ENCODE results near the gene TMEM95.
"Not testable (repeated sequence)": the region's sequence is repeated elsewhere in the genome, so short reads cannot be mapped to it uniquely, and the experiment has no call there.

Gene TMEM95

GRCh38 chr17:7321466-7321865 lies 33.5 kb upstream of the TMEM95 start:
- in situ Hi-C loops (cut with HindIII; ENCODE audit: low pct_ligation_motif_present, low pct_unique_long_range_greater_than_20kb, low sequenced_read_pairs), result no loop called here
- DNase-seq, result no peak

- in situ Hi-C loops (cut with HindIII; ENCODE audit: low pct_ligation_motif_present, low pct_unique_long_range_greater_than_20kb, low sequenced_read_pairs), result no loop called here
- no peak for DNase-seq
Observed at GRCh38 chr17:7322520-7323194, 32.3 kb upstream of the TMEM95 start.

- DNase-seq, result no peak
- in situ Hi-C loops (cut with HindIII; ENCODE audit: low pct_ligation_motif_present, low pct_unique_long_range_greater_than_20kb, low sequenced_read_pairs), result no loop called here
Observed at GRCh38 chr17:7323731-7324437, 31.1 kb upstream of the TMEM95 start.

GRCh38 chr17:7324438-7324779 lies 30.5 kb upstream of the TMEM95 start:
- in situ Hi-C loops (cut with HindIII; ENCODE audit: low pct_ligation_motif_present, low pct_unique_long_range_greater_than_20kb, low sequenced_read_pairs), result no loop called here

GRCh38 chr17:7325031-7325528 lies 29.9 kb upstream of the TMEM95 start:
- DNase-seq, result no peak
- in situ Hi-C loops (cut with HindIII; ENCODE audit: low pct_ligation_motif_present, low pct_unique_long_range_greater_than_20kb, low sequenced_read_pairs), result no loop called here

More at GRCh38 chr17:7324438-7324779, 30.5 kb upstream of the TMEM95 start:
- no peak for DNase-seq

- in situ Hi-C loops (cut with HindIII; ENCODE audit: low pct_ligation_motif_present, low pct_unique_long_range_greater_than_20kb, low sequenced_read_pairs), result no loop called here
- no peak for DNase-seq
Observed at GRCh38 chr17:7326186-7326585, 28.8 kb upstream of the TMEM95 start.

- in situ Hi-C loops (cut with HindIII; ENCODE audit: low pct_ligation_motif_present, low pct_unique_long_range_greater_than_20kb, low sequenced_read_pairs), result no loop called here
- no peak for DNase-seq
Observed at GRCh38 chr17:7327056-7327455, 27.9 kb upstream of the TMEM95 start.

GRCh38 chr17:7327501-7327900 lies 27.5 kb upstream of the TMEM95 start:
- in situ Hi-C loops (cut with HindIII; ENCODE audit: low pct_ligation_motif_present, low pct_unique_long_range_greater_than_20kb, low sequenced_read_pairs), result no loop called here
- DNase-seq, result no peak

- no peak for DNase-seq
- in situ Hi-C loops (cut with HindIII; ENCODE audit: low pct_ligation_motif_present, low pct_unique_long_range_greater_than_20kb, low sequenced_read_pairs), result no loop called here
Observed at GRCh38 chr17:7328009-7328408, 26.9 kb upstream of the TMEM95 start.

- in situ Hi-C loops (cut with HindIII; ENCODE audit: low pct_ligation_motif_present, low pct_unique_long_range_greater_than_20kb, low sequenced_read_pairs), result no loop called here
- peak; percentile 42 for DNase-seq
Observed at GRCh38 chr17:7328840-7329373, 26.0 kb upstream of the TMEM95 start, which contains the start of gene NEURL4. NEURL4 (minus strand) TSS chr17:7329335; CDS start chr17:7329312, 23 bp downstream.

- in situ Hi-C loops (cut with HindIII; ENCODE audit: low pct_ligation_motif_present, low pct_unique_long_range_greater_than_20kb, low sequenced_read_pairs), result no loop called here
- DNase-seq, result peak; percentile 99
Observed at GRCh38 chr17:7329374-7329996, 25.5 kb upstream of the TMEM95 start.

- in situ Hi-C loops (cut with HindIII; ENCODE audit: low pct_ligation_motif_present, low pct_unique_long_range_greater_than_20kb, low sequenced_read_pairs), result no loop called here
- DNase-seq, result peak; percentile 88
Observed at GRCh38 chr17:7329997-7330637, 24.8 kb upstream of the TMEM95 start.

GRCh38 chr17:7330638-7331015 lies 24.3 kb upstream of the TMEM95 start:
- no peak for DNase-seq
- in situ Hi-C loops (cut with HindIII; ENCODE audit: low pct_ligation_motif_present, low pct_unique_long_range_greater_than_20kb, low sequenced_read_pairs), result no loop called here

- in situ Hi-C loops (cut with HindIII; ENCODE audit: low pct_ligation_motif_present, low pct_unique_long_range_greater_than_20kb, low sequenced_read_pairs), result no loop called here
- DNase-seq, result no peak
Observed at GRCh38 chr17:7332111-7332510, 22.8 kb upstream of the TMEM95 start.

- DNase-seq; in situ Hi-C loops (cut with HindIII; ENCODE audit: low pct_ligation_motif_present, low pct_unique_long_range_greater_than_20kb, low sequenced_read_pairs): not testable (repeated sequence)
Observed at GRCh38 chr17:7332600-7333069, 22.3 kb upstream of the TMEM95 start.

- no peak for DNase-seq
- in situ Hi-C loops (cut with HindIII; ENCODE audit: low pct_ligation_motif_present, low pct_unique_long_range_greater_than_20kb, low sequenced_read_pairs), result no loop called here
Observed at GRCh38 chr17:7334938-7335538, 19.9 kb upstream of the TMEM95 start.

GRCh38 chr17:7335765-7336164 lies 19.2 kb upstream of the TMEM95 start:
- in situ Hi-C loops (cut with HindIII; ENCODE audit: low pct_ligation_motif_present, low pct_unique_long_range_greater_than_20kb, low sequenced_read_pairs); DNase-seq: not testable (repeated sequence)
